VCaP (cell line): ENCODE results near the gene USP6NL.

Experiments
- H3K27ac ChIP-seq: fragments of 450-650 bp; 2 replicates; pipeline ENCODE4 v1.5.1; 2017
- CTCF ChIP-seq: fragments of 450-650 bp; conservative IDR thresholded peaks from 2 replicates; pipeline ENCODE4 v1.5.1; 2017; ENCODE audit warnings: mild to moderate bottlenecking, moderate library complexity

USP6NL gene

GRCh38 chr10:11462071-11462470 is 149.4 kb downstream of the USP6NL start:
- no peak overlapping the region for H3K27ac ChIP-seq
- no peak for TF ChIP-seq CTCF

- H3K27ac ChIP-seq: no peak overlapping the region
- no peak for TF ChIP-seq CTCF
Observed at GRCh38 chr10:11457336-11457735, 154.1 kb downstream of the USP6NL start.

GRCh38 chr10:11454958-11455566 is 156.4 kb downstream of the USP6NL start:
- 0 out of 2 replicates have a peak, but pooled peaks have one; percentile 8 for TF ChIP-seq CTCF
- H3K27ac ChIP-seq: no peak overlapping the region

- no peak for TF ChIP-seq CTCF
- no peak overlapping the region for H3K27ac ChIP-seq
Observed at GRCh38 chr10:11454160-11454559, 157.3 kb downstream of the USP6NL start.

GRCh38 chr10:11451640-11452260 is 159.7 kb downstream of the USP6NL start:
- no peak for TF ChIP-seq CTCF
- H3K27ac ChIP-seq: no peak overlapping the region

- TF ChIP-seq CTCF: no peak
- no peak overlapping the region for H3K27ac ChIP-seq
Observed at GRCh38 chr10:11450427-11450826, 161.0 kb downstream of the USP6NL start.

- no peak for TF ChIP-seq CTCF
- H3K27ac ChIP-seq: no peak overlapping the region
Observed at GRCh38 chr10:11449761-11450160, 161.7 kb downstream of the USP6NL start.
